Neutrophil (primary cell): Measurements from ENCODE around the gene HAGHL.

Experiments used
- H3K27ac ChIP-seq: fragments of 200-600 bp; sonication (generic); 2 replicates; pipeline ENCODE4 v1.5.1; 2016; ENCODE audit warnings: mild to moderate bottlenecking, moderate library complexity
- H3K27me3 ChIP-seq: fragments of 200-600 bp; sonication (generic); 2 replicates; pipeline ENCODE4 v1.6.0; 2016; ENCODE audit warnings: mild to moderate bottlenecking
- H3K36me3 ChIP-seq: fragments of 200-600 bp; sonication (generic); 2 replicates; pipeline ENCODE4 v1.5.1; 2017
- H3K4me1 ChIP-seq, 2 experiments: fragments of 200-600 bp in 1 of 2; sonication (generic) in 1 of 2; 1 replicate in 1 of 2; 2 replicates in 1 of 2; pipeline versions ENCODE4 v1.5.1 to v1.6.1; 2013 to 2016; ENCODE audit warnings: low read depth in 1 of 2, low read length in 1 of 2, mild to moderate bottlenecking in 1 of 2, moderate library complexity in 1 of 2; ENCODE audit not compliant: control insufficient read depth in 1 of 2, insufficient read depth in 1 of 2
- H3K4me3 ChIP-seq, 2 experiments: fragments of 200-600 bp in 1 of 2; sonication (generic) in 1 of 2; 1 replicate in 1 of 2; 2 replicates in 1 of 2; pipeline ENCODE4 v1.5.1; 2013 to 2016; ENCODE audit warnings: low read depth in 1 of 2, low read length in 1 of 2, mild to moderate bottlenecking in 1 of 2, moderate library complexity in 1 of 2
- H3K9me3 ChIP-seq: fragments of 200-600 bp; sonication (generic); 2 replicates; pipeline ENCODE4 v1.5.1; 2016
- TF ChIP-seq, protein P1 (sequence below): fragments of 200-600 bp; sonication (generic); IDR thresholded peaks from 2 replicates; pipeline ENCODE4 v1.5.1; 2016; ENCODE audit warnings: antibody characterized with exemption

The HAGHL gene

GRCh38 chr16:732332-732731 is 5.4 kb downstream of the HAGHL start:
- no peaks in the 10 kb centered on the region for H3K9me3 ChIP-seq
- peaks cover 70% of the 10 kb centered on the region for H3K36me3 ChIP-seq
- TF ChIP-seq, protein P1, sequence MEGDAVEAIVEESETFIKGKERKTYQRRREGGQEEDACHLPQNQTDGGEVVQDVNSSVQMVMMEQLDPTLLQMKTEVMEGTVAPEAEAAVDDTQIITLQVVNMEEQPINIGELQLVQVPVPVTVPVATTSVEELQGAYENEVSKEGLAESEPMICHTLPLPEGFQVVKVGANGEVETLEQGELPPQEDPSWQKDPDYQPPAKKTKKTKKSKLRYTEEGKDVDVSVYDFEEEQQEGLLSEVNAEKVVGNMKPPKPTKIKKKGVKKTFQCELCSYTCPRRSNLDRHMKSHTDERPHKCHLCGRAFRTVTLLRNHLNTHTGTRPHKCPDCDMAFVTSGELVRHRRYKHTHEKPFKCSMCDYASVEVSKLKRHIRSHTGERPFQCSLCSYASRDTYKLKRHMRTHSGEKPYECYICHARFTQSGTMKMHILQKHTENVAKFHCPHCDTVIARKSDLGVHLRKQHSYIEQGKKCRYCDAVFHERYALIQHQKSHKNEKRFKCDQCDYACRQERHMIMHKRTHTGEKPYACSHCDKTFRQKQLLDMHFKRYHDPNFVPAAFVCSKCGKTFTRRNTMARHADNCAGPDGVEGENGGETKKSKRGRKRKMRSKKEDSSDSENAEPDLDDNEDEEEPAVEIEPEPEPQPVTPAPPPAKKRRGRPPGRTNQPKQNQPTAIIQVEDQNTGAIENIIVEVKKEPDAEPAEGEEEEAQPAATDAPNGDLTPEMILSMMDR: no peak
- H3K27me3 ChIP-seq: peaks cover 26% of the 10 kb centered on the region
- no peak overlapping the region for H3K27ac ChIP-seq
- H3K4me1 ChIP-seq: peaks cover 5 to 15% of the 10 kb centered on the region in 2 experiments
- H3K4me3 ChIP-seq: no peak overlapping the region

DNA sequence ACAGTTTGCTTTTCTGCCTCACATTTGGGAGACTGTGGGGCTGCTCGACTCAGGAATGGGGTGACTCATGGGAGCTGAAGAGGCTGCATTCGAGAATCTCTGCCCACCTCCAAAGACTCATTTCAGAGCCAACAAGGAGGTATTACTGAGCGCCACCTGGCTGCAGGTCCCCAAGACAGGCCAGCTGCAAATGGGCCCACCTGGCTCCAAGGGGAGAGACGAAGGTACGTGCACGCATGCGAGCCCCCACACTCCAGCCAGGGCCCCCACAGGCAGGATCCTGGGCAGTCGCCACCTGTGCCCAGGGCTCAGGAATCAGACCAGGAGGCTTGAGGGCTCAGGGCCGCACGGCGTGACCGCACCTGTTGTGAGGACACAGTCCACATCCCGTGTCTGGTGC is 6.0 kb downstream of the HAGHL start:
- Histone ChIP-seq H3K9me3 (no peaks in the 10 kb centered on the region), H3K36me3 (peaks cover 75% of the 10 kb centered on the region), H3K4me3 (no peak overlapping the region), H3K27me3 (peaks cover 20% of the 10 kb centered on the region), H3K4me1 (peaks cover 0 to 9% of the 10 kb centered on the region in 2 experiments), H3K27ac (no peak overlapping the region)
- TF ChIP-seq, protein P1: no peak

DNA sequence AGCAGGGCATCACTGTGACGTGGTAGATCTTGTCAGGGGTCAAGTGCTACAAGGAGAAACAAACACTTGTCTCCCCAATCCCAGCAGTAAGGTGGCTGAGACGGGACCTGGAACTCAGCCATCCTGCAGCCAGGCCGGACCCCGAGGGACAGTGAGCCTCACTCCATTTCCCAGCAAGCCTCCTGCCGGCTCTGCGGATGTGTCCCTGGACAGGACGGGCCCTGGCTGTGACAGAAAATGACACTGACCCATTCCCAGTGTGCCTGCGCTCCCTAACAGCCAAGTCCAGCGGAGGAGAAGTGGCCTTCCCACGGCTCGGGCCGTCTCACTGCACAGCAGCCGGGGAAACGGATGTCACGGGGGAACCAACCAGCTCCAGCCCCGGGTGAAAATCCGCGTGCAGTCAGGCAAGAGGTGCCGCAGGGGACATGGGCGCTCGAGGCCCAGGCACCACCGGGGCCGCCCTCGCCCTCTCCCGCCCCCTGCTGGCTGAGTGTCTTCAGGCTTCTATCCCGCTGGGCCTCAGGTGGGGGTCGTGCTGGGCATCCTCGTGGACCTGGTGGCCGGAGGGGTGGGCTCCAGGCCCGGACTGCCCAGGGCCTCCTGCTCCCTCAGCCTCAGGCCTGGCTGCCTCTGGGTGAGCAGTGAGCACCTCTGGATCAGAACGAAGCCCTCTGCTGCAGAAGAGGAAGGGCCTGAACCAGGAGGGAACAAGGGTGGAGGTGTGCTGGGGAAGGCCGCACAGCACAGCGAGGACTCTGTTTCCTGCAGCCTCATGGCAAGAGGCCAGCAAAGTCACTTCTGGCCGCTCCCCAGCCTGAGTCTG is 6.7 kb downstream of the HAGHL start:
- H3K9me3 ChIP-seq: no peaks in the 10 kb centered on the region
- H3K27ac ChIP-seq: no peak overlapping the region
- H3K4me1 ChIP-seq: peaks cover 0 to 2% of the 10 kb centered on the region in 2 experiments
- TF ChIP-seq, protein P1: no peak
- H3K27me3 ChIP-seq: peaks cover 13% of the 10 kb centered on the region
- peaks cover 76% of the 10 kb centered on the region for H3K36me3 ChIP-seq
- H3K4me3 ChIP-seq: no peak overlapping the region

DNA sequence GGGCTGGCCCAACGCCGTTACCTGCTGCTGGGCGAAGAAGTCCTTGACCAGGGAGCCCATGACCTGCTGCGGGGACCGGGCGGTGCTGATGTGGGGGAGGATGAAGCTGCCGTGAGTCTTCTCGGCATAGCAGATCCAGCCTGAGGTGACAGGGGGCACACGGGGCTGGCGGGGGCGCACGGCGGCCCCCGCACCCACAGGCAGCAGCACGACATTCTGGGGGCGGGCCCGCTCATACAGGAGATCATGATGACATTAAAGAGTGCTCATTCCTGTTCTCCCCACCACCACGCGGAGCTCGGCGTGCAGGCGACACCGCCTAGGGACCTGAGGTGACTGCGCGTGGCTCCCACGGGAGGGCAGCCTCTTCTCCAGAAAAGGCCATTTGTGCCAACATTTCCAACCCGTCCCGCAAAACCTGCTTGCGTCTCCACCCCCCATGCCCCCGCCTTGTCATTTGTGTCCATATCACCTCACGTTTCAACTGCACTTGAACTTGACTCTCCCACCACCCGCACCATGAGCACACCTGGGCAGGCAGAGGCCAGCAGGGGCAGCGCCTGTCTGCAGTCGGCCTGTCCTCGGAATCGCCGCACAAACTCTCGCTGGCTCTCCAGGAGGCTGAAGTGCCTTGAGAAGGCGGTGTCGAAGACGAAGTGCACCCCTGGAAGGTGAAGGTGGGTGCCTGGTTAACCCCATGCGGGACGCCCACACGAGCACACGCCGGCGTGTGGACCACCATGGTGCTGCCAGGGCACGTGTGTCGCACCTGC is 7.5 kb downstream of the HAGHL start:
- Histone ChIP-seq H3K9me3 (no peaks in the 10 kb centered on the region), H3K4me1 (no peaks in the 10 kb centered on the region), H3K4me3 (no peak overlapping the region), H3K27ac (no peak overlapping the region), H3K36me3 (peaks cover 76% of the 10 kb centered on the region), H3K27me3 (peaks cover 5% of the 10 kb centered on the region)
- TF ChIP-seq, protein P1: no peak

DNA sequence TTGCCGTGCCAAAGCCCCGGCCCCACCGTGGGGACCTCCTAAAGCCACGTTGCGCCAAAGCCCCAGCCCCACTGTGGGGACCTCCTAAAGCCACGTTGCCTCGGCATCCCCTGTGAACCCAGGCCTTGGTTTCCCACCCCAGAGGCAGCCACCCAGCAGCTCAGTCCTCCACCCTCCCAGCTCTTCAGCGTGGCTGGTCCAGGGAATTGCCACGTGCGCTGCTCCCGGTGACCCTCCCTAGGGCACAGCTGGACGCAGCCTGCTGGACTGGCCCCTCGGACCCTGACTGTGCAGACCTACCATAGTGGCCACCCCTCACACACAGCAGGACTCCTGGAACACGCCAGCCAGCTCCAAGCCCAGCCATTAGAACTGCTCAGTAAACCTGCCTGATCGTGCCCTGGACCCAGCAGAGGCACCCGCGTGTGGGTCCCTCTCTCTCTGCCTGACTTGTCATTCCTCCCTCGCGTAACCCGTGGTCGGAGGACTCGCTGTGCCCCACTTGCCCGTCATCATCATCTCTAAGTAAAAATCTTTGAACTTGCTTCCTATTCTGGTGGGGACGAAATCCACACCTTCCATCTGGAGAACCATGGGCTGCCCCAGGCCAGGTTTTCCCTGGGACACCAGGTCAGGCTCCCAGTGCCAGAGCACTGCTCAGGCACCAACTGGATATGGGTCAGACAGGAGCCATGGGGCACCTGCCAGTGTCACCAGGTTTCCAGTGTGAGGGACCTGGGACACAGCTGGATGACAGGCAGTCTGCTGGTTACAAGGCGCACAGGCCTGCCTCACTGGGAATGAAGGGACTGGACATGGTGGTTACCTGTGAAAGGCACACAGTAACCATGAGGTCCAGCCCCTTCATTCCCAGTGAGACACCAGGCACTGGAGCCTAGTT is 8.3 kb downstream of the HAGHL start:
- TF ChIP-seq, protein P1: no peak
- Histone ChIP-seq H3K27ac (no peak overlapping the region), H3K4me3 (no peak overlapping the region), H3K27me3 (no peaks in the 10 kb centered on the region), H3K36me3 (peaks cover 72% of the 10 kb centered on the region), H3K9me3 (no peaks in the 10 kb centered on the region), H3K4me1 (peaks cover 4 to 5% of the 10 kb centered on the region in 2 experiments)
